ENCODE measurements around the gene PTPRD. TPM values are rescaled to one million over a fixed set of nuclear protein-coding genes. Genes with fewer than 3 reads are reported as not detected.

Gene PTPRD
- total and polyA plus RNA-seq, 2 of the 4 experiments (the other 2 are of a cell fraction), result 0.07 to 0.18 TPM

GRCh38 chr9:9004810-9005209 is 1608.0 kb downstream of the PTPRD start:
- no peak for ATAC-seq (ENCODE audit: low read depth)
- dilution Hi-C loops (cut with HindIII; ENCODE audit: low sequenced_read_pairs, unreplicated experiment) (no loop called here), in situ Hi-C loops (cut with MboI; ENCODE audit: low sequenced_read_pairs) (no loop called here), intact Hi-C loops (cut with micrococcal nuclease) (no loop called here)
- H2BK20ac ChIP-seq (ENCODE audit: low read depth, low read length), result no peak overlapping the region
- H2AK5ac ChIP-seq (ENCODE audit: low read depth, low read length), result no peak overlapping the region
- no peak overlapping the region for H4K5ac ChIP-seq (ENCODE audit: low read depth, low read length)
- H2AK9ac ChIP-seq (replicated peaks; ENCODE audit: low read depth, low read length, poor library complexity), result no peak overlapping the region
- no peak overlapping the region for H2AFZ ChIP-seq (replicated peaks; ENCODE audit: low read length, poor library complexity)
- no peak overlapping the region for H3K4ac ChIP-seq (ENCODE audit: low read depth, low read length)
- no peak overlapping the region for H3K9ac ChIP-seq (ENCODE audit: low read depth, low read length)
- H2BK5ac ChIP-seq (ENCODE audit: low read depth, low read length, poor library complexity, severe bottlenecking), result no peak overlapping the region
- no peak overlapping the region for H3K4me2 ChIP-seq (ENCODE audit: low read depth, low read length)
- POLR2A ChIA-PET (ENCODE audit: unreplicated experiment), result no interaction called here
- no peak overlapping the region for H2BK15ac ChIP-seq (ENCODE audit: low read depth, low read length)
- no peak overlapping the region for H4K91ac ChIP-seq (ENCODE audit: insufficient read depth, low read depth, low read length)
- H3K14ac ChIP-seq (replicated peaks; ENCODE audit: low read depth, low read length), result no peak overlapping the region
- H3K79me1 ChIP-seq (ENCODE audit: low read depth in 1 of 2, low read length in 2 of 2), result no peaks in the 10 kb centered on the region
- H4K8ac ChIP-seq (ENCODE audit: low read depth in 2 of 2, low read length in 2 of 2), result no peak overlapping the region
- TF ChIP-seq RAD21 (IDR thresholded peaks at IDR 0.05; ENCODE audit: low read length) (no peak), RFX5 (IDR thresholded peaks at IDR 0.05; ENCODE audit: low read depth, low read length) (no peak), MXI1 (IDR thresholded peaks at IDR 0.05; ENCODE audit: borderline replicate concordance, low read depth, low read length) (no peak), RCOR1 (IDR thresholded peaks at IDR 0.05; ENCODE audit: insufficient replicate concordance, low read length) (no peak), MAZ (IDR thresholded peaks at IDR 0.05; ENCODE audit: borderline replicate concordance, low read depth, low read length) (no peak), CTCF (conservative IDR thresholded peaks at IDR 0.05; ENCODE audit: low read depth, low read length) (no peak), FOS (IDR thresholded peaks at IDR 0.05; ENCODE audit: low read depth, low read length) (no peak), MAFK (IDR thresholded peaks at IDR 0.05; ENCODE audit: low read depth, low read length) (no peak), SMC3 (IDR thresholded peaks at IDR 0.05; ENCODE audit: low read depth, low read length) (no peak)
- H3K56ac ChIP-seq (ENCODE audit: extremely low read depth, insufficient read depth, low read length), result no peak overlapping the region
- no peak for DNase-seq
- no TSS peak for BruUV-seq (replicated peaks)
- H3K27ac ChIP-seq (ENCODE audit: insufficient read depth, low read length), result no peak overlapping the region
- H3K18ac ChIP-seq (ENCODE audit: low read depth, low read length), result no peak overlapping the region
- H3K27me3 ChIP-seq (ENCODE audit: control insufficient read depth, insufficient read depth, low read length), result no peaks in the 10 kb centered on the region
- WGBS, 2 experiments (ENCODE audit: extremely low coverage in 2 of 2, insufficient read length in 1 of 2), result 0% methylated on average over 1 of the region's 3 CpGs; no CpG with 5 or more reads in 1 of the 2 experiments
- no peaks in the 10 kb centered on the region for H3K36me3 ChIP-seq (ENCODE audit: control insufficient read depth, insufficient read depth, low read length)
- H3K9me3 ChIP-seq (ENCODE audit: control insufficient read depth, insufficient read depth, low read length), result 0 out of 2 replicates have a peak, but pooled peaks cover 2% of the 10 kb centered on the region
- CTCF ChIA-PET, result no interaction called here
- H3K9me1 ChIP-seq (ENCODE audit: insufficient read depth, low read length), result no peaks in the 10 kb centered on the region
- no peak overlapping the region for H3K23ac ChIP-seq (ENCODE audit: low read depth, low read length)
- no peak overlapping the region for H2BK120ac ChIP-seq (ENCODE audit: low read depth, low read length)
- H3K4me1 ChIP-seq (ENCODE audit: control insufficient read depth, insufficient read depth, low read length), result no peaks in the 10 kb centered on the region
- no peak overlapping the region for H3K4me3 ChIP-seq (ENCODE audit: insufficient read depth, low read depth, low read length)
- no peaks in the 10 kb centered on the region for H4K20me1 ChIP-seq (ENCODE audit: insufficient read depth, low read length)
